ENCODE measurements around the gene PRDM7.

DNA sequence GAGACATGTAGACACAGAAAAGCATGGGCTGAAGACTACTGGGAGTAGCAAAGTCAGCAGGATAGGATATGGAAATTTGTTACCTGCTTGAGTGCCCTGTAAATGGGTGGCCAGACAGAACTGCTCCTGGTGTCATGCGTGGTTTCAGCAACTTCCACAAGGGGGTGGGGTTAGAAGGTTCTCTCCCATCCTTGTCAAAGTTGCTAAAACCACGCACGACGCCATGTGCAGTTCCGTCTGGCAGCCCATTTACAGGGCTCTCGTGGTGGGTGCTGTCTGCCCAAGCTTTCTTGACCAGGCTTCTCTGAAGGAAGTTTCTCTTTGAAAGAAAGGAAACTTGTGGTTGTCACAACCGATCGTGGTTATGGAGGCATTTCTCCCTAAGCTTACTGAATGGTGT, 51.0 kb downstream of the PRDM7 start:
- TF ChIP-seq CTCF (IDR thresholded peaks at IDR 0.05): no peak
- no peak for TF ChIP-seq POLR2A (IDR thresholded peaks at IDR 0.05)

Data from Peyer's patch (tissue), 4 donors.